Transverse colon (tissue), 3 donors: Measurements from ENCODE around the gene ARHGAP42.

ENCODE experiments used
- POLR2A ChIP-seq: fragments of 450-650 bp; IDR thresholded peaks from one replicate; pipeline ENCODE4 v1.6.1; 2016; ENCODE audit warnings: antibody characterized with exemption, mild to moderate bottlenecking, moderate library complexity
- TF ChIP-seq, protein P1 (sequence below), 5 experiments: fragments of 200-600 bp in 3 of 5; fragments of 450-650 bp in 2 of 5; sonication (generic) in 3 of 5; IDR thresholded peaks; 1 replicate in 2 of 5; 2 replicates in 3 of 5; pipeline ENCODE4 v1.5.1; 2016 to 2017; ENCODE audit warnings: antibody characterized with exemption in 5 of 5, inconsistent platforms in 3 of 5, mild to moderate bottlenecking in 2 of 5, moderate library complexity in 1 of 5

DNA sequence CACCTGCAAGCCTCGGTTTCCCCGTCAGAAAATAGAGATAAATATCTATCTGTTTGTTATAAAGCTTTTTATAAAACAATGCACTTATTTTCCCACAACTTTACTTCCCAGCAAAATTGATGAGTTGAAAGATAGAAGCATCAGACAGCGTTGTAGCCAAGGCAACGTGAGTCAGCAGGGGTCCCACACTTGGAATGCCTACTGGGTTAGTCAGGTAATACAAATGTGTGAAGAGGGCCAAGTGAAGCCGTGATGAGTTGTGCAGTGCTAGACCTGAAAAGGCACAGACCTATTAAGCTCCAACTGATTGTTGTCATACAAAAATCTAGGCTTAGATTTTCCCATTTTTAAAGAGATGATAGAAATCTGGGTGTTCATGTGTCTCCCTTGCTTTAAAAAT, 323.8 kb downstream of the ARHGAP42 start:
- TF ChIP-seq, protein P1, sequence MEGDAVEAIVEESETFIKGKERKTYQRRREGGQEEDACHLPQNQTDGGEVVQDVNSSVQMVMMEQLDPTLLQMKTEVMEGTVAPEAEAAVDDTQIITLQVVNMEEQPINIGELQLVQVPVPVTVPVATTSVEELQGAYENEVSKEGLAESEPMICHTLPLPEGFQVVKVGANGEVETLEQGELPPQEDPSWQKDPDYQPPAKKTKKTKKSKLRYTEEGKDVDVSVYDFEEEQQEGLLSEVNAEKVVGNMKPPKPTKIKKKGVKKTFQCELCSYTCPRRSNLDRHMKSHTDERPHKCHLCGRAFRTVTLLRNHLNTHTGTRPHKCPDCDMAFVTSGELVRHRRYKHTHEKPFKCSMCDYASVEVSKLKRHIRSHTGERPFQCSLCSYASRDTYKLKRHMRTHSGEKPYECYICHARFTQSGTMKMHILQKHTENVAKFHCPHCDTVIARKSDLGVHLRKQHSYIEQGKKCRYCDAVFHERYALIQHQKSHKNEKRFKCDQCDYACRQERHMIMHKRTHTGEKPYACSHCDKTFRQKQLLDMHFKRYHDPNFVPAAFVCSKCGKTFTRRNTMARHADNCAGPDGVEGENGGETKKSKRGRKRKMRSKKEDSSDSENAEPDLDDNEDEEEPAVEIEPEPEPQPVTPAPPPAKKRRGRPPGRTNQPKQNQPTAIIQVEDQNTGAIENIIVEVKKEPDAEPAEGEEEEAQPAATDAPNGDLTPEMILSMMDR (IDR thresholded peaks at IDR 0.05): no peak
- TF ChIP-seq POLR2A: no peak
